DMS79 treated with DMSO at 0.1 percent for 48 hours (cell line): ENCODE results near the gene CTNNAL1.
"Not testable (repeated sequence)": the region's sequence is repeated elsewhere in the genome, so short reads cannot be mapped to it uniquely, and the experiment has no call there.

Experiments
- DNase-seq: peaks from one replicate; lab custom pipeline; 2025; lab: John Stamatoyannopoulos, UW

CTNNAL1 gene

DNA sequence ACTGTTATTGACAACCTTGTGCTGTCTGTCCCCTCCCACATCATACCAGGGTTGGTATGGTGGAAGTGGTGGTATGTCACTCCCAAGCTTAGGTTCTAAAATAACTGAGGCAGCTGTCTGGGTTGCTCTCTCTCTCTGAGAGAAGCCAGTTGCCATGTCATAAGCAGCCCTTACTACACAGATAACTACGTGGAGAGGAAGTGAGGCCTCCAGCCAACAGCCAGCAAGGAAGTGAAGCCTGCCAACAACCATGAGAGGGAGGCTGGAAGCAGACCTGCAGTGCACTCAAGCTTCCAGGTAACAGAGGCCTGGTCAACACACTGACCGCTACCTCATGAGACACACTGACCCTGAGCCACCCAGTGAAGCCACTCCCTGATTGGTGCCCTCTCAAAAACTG lies 18.6 kb downstream of the CTNNAL1 start:
- DNase-seq, result no peak

DNA sequence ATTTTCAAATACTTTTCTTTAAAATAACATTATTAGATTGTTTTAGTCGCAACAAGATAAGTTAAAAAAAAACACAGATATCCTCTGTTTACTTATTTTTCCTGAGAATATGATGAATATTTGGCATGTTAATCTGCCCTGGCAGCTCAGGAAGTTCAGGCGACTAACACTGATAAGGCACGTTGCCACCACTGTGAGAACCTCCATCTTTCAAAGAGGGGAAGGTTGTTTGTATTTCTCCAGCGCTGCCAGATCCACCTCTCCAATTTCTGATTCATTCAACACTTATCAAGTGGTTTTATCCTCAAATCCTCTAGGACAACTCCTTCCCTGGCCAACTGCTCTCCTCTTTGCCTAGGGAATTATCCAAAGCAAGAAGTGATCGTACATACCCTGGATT lies 21.8 kb downstream of the CTNNAL1 start:
- DNase-seq, result no peak

DNA sequence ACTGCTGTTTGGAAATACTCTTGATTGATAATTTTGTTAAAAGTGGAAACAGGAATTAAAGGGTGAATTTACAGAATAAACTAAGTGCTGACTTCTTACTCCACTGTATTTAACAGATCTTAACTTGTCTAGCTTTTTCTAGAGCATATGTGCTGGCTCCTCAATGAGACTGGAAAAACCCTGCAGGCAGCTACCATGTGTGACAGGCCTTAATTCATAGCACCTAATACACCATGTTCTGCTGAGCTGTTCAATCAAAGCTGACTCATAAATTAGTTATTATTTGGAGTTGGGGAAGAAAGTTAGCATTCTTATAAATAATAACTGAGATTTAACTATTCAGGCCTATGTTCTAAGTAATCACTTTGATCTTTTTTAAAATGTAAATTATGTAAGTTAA lies 29.4 kb downstream of the CTNNAL1 start:
- DNase-seq, result no peak

- DNase-seq, result no peak
Observed at GRCh38 chr9:108980893-108981292, 32.4 kb downstream of the CTNNAL1 start.

GRCh38 chr9:108978205-108978604 lies 35.1 kb downstream of the CTNNAL1 start:
- no peak for DNase-seq

GRCh38 chr9:108973895-108974294 lies 39.4 kb downstream of the CTNNAL1 start:
- DNase-seq, result no peak

GRCh38 chr9:108972626-108973209 lies 40.6 kb downstream of the CTNNAL1 start:
- no peak for DNase-seq

- no peak for DNase-seq
Observed at GRCh38 chr9:108972186-108972585, 41.1 kb downstream of the CTNNAL1 start.

GRCh38 chr9:108971392-108971791 lies 41.9 kb downstream of the CTNNAL1 start:
- DNase-seq, result not testable (repeated sequence)

DNA sequence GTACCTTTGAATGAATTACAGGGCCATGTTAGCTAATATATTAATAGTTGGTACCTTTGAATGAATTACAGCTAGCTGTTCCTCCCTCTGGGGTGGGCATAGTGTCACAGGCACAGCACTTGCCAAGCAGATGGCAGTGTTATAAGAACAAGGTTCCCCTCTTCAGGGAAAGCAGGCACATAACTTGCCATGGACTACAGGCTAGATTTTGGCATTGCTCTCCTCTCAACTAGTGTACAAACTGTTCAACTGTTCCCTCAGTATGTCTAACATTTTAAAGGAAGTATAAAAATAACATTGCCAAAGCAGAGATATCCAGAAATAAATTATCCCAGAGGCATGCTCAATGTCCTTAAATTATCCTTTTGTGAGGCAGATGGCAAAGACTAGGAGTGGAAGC lies 45.4 kb downstream of the CTNNAL1 start:
- DNase-seq, result no peak

DNA sequence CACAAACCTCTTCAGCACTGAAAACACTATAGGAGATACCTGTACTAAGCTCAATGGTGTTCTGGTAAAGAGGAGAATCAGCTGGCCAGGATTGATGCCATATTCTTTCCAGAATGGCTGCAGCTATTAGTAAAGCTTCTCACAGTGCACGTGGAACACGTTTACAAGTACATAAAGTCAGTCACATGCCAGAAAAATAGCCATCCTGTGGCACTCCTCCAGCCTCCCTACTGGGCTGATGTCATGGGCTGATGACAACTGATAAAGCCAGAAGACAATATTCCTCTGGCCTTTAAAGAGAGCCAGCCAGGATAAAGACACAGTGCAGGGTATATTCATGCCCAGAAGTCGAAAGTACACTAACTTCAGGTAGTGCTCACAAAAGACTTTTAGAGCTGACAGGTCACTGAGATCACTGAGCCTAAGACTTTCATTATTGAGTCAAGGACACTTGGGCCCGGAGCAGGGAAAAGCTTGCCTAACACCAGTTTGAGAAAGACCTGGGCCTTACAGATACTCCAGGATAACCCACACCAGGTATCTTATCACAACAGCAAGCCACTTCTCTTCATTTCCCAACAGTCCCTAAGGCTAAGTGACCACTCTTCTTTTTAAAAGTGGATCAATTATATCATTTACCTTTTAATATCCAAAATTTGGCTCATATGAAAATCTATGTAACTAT lies 49.7 kb downstream of the CTNNAL1 start:
- DNase-seq, result no peak

- DNase-seq, result no peak
Observed at GRCh38 chr9:108961151-108961550, 52.1 kb downstream of the CTNNAL1 start.

GRCh38 chr9:108960331-108960730 lies 53.0 kb downstream of the CTNNAL1 start:
- no peak for DNase-seq

DNA sequence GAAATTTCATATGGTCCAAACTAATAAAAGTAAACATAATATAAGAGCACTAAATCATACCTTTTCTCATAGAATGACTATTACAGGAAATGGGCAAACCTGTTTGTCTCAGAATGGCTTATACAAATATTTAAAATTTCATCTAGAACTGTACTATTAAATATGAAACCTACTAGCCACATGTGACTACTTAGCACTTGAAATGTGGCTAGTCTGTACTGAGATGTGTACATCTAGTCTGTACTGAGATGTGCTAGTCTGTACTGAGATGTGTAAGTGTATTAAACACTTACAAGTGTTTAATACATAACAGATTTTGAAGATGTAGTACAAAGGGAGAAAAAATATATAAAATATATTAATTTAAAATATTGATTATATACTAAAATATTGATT lies 56.7 kb downstream of the CTNNAL1 start:
- DNase-seq, result no peak

DNA sequence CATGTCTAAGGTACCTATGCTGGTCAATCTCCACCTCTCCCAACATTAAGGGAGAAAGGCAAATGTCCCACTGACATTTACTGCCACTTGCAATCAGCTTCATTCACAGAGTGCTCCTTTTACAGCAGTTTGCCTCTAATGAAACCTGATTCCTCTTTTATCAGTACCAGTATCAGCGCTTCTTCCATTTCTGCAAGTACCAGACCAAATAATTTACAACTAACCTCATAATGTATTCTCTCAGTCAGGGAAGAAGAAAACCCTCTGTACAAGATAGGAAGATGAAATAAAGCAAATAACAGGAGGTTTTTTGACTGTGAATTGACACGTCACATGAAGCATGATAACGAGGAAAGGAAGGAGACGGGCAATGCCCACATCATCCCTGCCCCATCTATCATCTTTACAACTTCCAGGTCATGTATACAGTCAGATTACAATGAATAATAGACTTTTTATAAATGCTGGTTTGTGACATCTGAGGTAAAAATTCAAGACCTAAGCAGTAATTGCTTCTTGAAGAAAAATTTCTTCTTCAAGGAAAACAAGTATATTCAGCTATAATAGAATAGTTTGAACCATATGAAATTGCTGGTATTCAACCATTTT lies 57.2 kb downstream of the CTNNAL1 start:
- no peak for DNase-seq

DNA sequence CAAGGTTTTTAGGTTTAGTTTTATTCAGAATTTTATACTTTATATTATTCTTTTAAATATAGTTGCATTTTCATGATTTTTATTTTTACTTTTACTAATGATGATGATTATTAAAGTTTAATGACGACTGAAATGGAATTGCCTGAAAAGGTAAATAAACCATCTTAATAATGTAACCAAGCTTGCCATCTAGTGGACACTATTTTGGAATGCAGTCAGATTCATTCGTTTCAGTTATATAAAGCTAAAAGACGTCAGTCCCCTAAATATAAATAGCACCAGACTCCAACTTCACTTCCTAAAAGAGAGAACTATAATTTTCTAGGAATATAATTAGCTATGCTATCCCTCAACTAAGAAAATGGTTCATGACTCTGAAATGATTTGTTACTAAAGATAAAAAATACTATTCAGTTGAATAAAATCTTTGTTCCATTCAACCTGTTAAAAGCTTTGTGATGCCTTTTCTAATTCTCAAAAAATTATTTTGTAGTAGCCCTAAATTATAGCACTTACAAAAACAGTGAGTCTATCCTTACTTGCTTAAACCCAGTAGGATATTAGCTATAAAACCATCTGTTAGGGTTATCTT lies 59.2 kb downstream of the CTNNAL1 start:
- DNase-seq, result peak; percentile 15

GRCh38 chr9:108951578-108951977 lies 61.7 kb downstream of the CTNNAL1 start:
- no peak for DNase-seq

DNA sequence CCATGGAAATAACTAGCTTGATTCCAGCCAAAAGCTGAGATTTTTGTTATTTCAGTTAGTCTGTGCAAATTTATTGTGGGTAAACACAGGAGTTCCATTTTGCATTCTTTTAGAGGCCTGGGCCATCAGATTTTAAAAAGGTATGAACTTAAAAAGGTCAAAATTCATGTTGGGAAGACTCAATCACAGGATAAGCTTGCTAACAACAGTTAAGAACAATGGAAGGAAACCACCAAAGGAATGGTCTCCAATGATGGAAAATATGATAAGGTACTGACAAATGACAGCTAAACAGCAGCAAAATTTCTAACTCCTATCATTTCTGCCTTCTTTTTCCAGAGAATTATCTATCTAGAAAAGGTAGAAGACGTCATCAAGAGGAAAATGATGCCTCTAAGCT lies 63.1 kb downstream of the CTNNAL1 start:
- no peak for DNase-seq

DNA sequence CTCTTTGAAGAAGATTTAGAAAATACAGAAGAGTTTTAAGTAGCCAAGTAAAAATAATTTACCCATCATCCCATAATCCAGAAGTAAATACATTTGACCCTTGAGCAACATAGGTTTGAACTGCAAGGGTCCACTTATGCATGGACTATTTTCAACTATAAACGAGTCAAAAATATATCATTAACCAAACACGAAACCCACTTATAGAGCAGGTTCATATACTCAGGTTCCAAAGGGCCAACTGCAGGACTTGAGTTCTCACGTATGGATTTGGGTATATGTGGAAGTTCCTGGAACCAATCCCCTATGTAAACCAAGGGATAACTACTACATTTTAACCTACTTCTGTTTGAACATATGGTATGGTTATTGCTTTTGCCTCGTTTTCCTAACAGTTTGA lies 73.3 kb downstream of the CTNNAL1 start:
- DNase-seq, result no peak

DNA sequence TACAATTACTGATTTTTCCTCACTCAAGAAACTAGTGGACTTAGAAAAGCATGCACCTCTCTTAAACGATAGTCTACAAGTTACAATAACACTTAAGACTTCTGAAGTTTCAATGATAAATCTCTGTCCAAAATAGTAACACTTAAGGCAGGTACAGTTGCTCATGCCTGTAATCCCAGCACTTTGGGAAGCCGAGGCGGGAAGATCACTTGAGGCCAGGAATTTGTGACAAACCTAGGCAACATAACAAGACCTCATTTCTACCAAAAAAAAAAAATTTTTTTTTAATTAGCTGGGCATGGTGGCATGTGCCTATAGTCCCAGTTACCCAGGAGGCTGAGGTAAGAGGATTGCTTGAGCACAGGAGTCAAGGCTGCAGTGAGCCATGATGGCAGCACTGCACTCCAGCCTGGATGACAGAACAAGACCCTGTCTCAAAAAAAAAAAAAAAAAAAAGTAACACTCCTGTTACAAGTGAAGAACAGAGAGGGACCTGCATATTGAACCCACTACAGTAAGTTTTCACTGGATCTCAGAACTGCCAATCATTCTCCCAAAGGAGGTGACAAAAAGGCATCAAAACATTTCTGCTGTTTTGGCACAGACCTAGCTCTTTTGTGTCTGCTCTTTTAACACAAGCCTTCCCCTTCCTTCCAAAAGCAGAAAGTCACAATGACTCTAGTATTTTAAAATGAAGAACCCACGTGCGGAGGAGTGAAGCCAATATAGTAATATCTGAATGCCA lies 75.6 kb downstream of the CTNNAL1 start:
- DNase-seq, result no peak

- peak; percentile 66 for DNase-seq
Observed at GRCh38 chr9:108934323-108934893, 78.9 kb downstream of the CTNNAL1 start, which contains the start of gene ABITRAM. TSS of gene ABITRAM (plus strand) at chr9:108934400. CDS start at chr9:108934487, 87 bp downstream.

- peak; percentile 66 for DNase-seq
Observed at GRCh38 chr9:108933718-108934322, 79.5 kb downstream of the CTNNAL1 start, which contains the start of gene ELP1. TSS of gene ELP1 (minus strand) at chr9:108934124. CDS start at chr9:108931146, 2,978 bp downstream.
